GM12864 (cell line): ENCODE measurements around the gene MLLT1.

Experiments
- DNase-seq: peaks from one replicate; pipeline ENCODE4 v3.0.0-alpha.2; 2011; ENCODE audit warnings: low read depth
- H3K4me3 ChIP-seq: 2 replicates; pipeline ENCODE4 v1.5.1; 2011; ENCODE audit warnings: mild to moderate bottlenecking, low read depth, low read length, control low read depth
- CTCF ChIP-seq: IDR thresholded peaks from 2 replicates; pipeline ENCODE4 v1.5.1; 2011; ENCODE audit warnings: low read depth, mild to moderate bottlenecking, moderate library complexity, low read length, control low read depth, inconsistent platforms; ENCODE audit errors: missing control alignments

MLLT1 gene

DNA sequence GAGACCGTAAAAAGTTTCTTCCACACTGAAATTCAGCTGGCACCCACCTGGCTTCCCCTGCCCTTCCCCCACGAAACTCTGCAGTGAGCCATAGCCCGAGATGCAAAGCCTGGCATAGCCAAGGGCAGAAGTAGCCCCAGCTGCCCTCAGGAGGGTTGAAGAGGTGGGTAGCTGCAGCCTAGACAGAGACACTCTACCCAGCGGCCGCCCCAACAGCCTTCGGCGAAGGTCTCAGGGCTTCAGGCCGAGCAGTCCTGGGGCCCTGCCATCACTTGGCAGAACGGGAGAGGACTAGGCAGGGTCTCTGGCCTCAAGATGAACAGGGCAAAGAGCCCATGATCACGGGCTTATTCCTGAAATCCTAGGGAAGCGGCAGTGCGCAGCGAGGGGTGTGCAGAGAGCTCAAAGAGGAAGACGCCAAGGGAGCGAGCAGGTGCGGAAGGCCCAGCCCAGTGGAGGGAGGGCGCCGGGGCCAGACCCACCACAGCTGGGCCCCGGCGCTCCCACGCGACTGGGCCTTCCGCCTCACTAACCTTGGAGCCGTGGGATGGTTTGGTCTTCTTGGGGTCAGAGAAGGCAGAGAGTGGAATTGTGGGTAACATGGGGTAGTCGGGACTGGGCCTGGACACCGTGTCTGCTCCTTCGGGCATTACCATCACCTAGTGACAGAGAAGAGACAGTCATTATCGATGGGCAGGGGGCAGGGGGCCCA is 53.2 kb downstream of the MLLT1 start:
- DNase-seq, result no peak
- no peak for TF ChIP-seq CTCF
- H3K4me3 ChIP-seq, result no peak overlapping the region

DNA sequence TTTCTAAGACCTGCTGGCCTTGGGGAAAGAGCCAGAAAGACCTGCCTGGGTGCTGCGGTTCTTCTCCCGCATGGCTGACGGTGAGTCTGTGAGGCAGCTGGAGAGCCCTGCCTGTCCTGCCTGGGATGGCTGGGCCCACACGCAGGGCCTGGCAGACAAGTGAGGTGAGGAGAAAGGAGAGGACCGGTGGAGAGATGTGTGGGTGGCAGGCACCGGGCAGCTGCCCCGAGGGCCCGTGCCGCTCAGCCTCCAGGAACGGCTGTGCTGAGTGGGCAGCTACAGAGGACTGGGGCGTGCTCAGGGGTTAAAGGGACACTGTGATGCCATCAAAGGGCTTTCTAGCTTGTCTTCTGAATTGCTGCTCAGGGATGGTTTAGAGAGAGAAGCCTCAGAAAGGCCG is 53.8 kb downstream of the MLLT1 start:
- TF ChIP-seq CTCF, result no peak
- DNase-seq, result no peak
- H3K4me3 ChIP-seq, result no peak overlapping the region

DNA sequence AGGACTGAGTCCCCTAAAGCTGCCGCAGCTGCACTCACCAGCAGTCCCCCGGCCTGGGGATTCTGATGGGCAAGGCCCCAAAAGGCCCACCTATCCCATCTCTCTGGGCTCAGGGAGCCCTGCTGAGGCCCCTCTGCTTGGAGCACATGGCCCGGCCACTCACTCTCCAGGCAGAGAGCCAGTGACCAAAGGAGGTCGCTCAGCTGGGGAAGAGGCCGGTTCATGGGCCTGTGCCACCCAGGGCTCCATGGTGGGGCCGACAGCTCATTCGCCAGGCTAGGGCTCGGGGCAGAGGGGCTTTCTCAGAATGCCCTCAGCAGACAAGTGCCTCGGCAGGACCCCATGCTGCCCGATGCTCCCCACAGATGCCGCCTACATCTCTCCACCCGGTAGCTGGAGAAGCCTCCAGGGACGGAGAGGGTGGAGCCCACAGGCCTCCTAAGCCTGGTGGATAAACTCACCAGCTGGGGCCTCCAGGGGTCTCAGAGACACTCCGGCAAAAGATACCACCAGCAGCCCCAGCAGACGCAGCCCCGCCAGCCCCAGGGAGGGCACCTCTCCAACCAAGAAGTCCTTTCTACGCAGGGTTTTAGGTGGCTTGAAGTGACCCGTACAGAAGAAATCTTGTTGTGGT is 54.4 kb downstream of the MLLT1 start:
- TF ChIP-seq CTCF, result no peak
- no peak overlapping the region for H3K4me3 ChIP-seq
- DNase-seq, result no peak

- DNase-seq, result no peak
- H3K4me3 ChIP-seq, result no peak overlapping the region
- TF ChIP-seq CTCF, result no peak
Measured at GRCh38 chr19:6224308-6224675, 55.5 kb downstream of the MLLT1 start.

DNA sequence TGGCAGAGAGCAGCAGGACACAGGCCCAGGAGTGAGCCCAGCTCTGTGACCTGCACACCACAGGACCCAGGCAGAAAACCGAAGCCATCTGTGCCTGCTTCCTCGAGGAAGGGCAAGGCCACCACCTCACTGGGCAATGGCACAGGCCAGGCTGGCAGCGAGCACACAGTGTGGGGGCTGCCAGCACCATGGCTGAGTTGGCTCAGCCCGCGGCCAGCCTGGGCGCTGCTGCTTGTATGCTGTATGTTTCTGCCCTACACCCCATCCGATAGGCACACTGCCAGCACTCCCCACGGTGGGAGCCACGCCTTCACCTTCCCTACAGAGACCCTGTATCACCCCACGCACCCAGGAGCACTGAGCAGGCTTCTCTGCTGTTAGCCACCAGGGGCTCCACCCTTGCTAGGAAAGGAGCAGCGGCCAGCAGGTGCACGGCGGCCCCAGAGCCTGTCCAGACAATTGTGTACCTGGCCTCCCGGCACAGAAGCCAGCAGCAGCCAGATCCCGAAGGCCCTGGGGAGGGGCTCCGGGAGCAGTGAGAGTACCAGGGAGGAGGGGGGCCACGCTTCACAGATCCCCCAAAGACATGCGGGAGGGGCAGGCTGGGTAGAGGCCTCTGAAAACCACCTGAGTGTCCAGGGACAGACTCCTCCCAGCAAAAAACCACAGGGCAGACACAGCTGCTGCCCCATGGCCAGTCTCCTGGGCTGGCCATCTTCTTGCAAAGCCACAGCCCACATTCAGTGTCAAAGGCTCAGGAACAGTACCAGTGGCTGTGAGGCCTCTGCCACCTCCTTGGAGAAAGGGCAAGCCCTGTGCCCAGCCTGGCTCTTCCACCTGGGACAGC is 56.1 kb downstream of the MLLT1 start:
- no peak overlapping the region for H3K4me3 ChIP-seq
- no peak for DNase-seq
- no peak for TF ChIP-seq CTCF

- no peak overlapping the region for H3K4me3 ChIP-seq
- DNase-seq, result no peak
- no peak for TF ChIP-seq CTCF
Measured at GRCh38 chr19:6222884-6223283, 56.9 kb downstream of the MLLT1 start.
